SK-N-SH treated with all-trans-retinoic acid at 6 μM for 48 hours (cell line): Measurements from ENCODE around the gene CCDC196.

Experiments
- ARNTL ChIP-seq: fragments of 450-650 bp; formaldehyde crosslinking; IDR thresholded peaks from 2 replicates; pipeline ENCODE4 v1.5.0; 2020; ENCODE audit warnings: low read depth, mild to moderate bottlenecking, moderate library complexity, borderline replicate concordance
- ESRRG ChIP-seq: fragments of 250-450 bp; sonication (Bioruptor Pico); IDR thresholded peaks from 2 replicates; pipeline ENCODE4 v1.6.1; 2021; ENCODE audit warnings: mild to moderate bottlenecking
- ISL1 ChIP-seq: fragments of 250-450 bp; sonication (Bioruptor Pico); IDR thresholded peaks from 2 replicates; pipeline ENCODE4 v2.1.2; 2022; ENCODE audit warnings: mild to moderate bottlenecking, moderate library complexity
- PATZ1 ChIP-seq: fragments of 250-450 bp; sonication (Bioruptor Pico); IDR thresholded peaks from 2 replicates; pipeline ENCODE4 v1.8.0; 2020; ENCODE audit warnings: mild to moderate bottlenecking, moderate library complexity, borderline replicate concordance
- PPARA ChIP-seq: fragments of 250-450 bp; sonication (Bioruptor Pico); IDR thresholded peaks from 2 replicates; pipeline ENCODE4 v1.5.0; 2020; ENCODE audit warnings: mild to moderate bottlenecking, borderline replicate concordance
- RARB ChIP-seq: fragments of 250-450 bp; sonication (Bioruptor Pico); IDR thresholded peaks from 2 replicates; pipeline ENCODE4 v1.8.0; 2021; ENCODE audit warnings: mild to moderate bottlenecking, moderate library complexity
- ZFP30 ChIP-seq: fragments of 450-650 bp; formaldehyde crosslinking; IDR thresholded peaks from 2 replicates; pipeline ENCODE4 v1.5.0; 2022; ENCODE audit warnings: mild to moderate bottlenecking, moderate library complexity

- no peak for TF ChIP-seq ESRRG
- no peak for TF ChIP-seq ISL1 (CRISPR knock-in tag)
- TF ChIP-seq ZFP30 = no peak
- no peak for TF ChIP-seq ARNTL (CRISPR knock-in tag)
- no peak for TF ChIP-seq RARB
- TF ChIP-seq PATZ1 (CRISPR knock-in tag) = no peak
- no peak for TF ChIP-seq PPARA (CRISPR knock-in tag)
Observed at GRCh38 chr14:66496911-66497310, 10.7 kb downstream of the CCDC196 start.
